Subcutaneous abdominal adipose tissue (tissue), 5 donors: ENCODE results near the gene ARHGEF25.
"Not testable (repeated sequence)": the region's sequence is repeated elsewhere in the genome, so short reads cannot be mapped to it uniquely, and the experiment has no call there.

Experiments used
- H3K27ac ChIP-seq: one replicate; pipeline ENCODE4 v1.7.0; 2013; ENCODE audit warnings: low read depth, mild to moderate bottlenecking, inconsistent platforms, low read length, moderate library complexity
- H3K27me3 ChIP-seq, 5 donors: one replicate each; pipeline ENCODE4 v1.7.0; 2013; ENCODE audit warnings: low read length in 5 of 5, inconsistent platforms in 1 of 5; ENCODE audit not compliant: control insufficient read depth in 5 of 5, insufficient read depth in 4 of 5
- H3K36me3 ChIP-seq, 5 donors: one replicate each; pipeline ENCODE4 v1.7.0; 2013; ENCODE audit warnings: low read length in 5 of 5; ENCODE audit not compliant: control insufficient read depth in 5 of 5, insufficient read depth in 5 of 5
- H3K4me1 ChIP-seq, 5 donors: one replicate each; pipeline ENCODE4 v1.7.0; 2013; ENCODE audit warnings: low read length in 5 of 5, mild to moderate bottlenecking in 3 of 5, moderate library complexity in 1 of 5; ENCODE audit not compliant: control insufficient read depth in 5 of 5, insufficient read depth in 5 of 5
- H3K4me3 ChIP-seq, 5 donors: one replicate each; pipeline ENCODE4 v1.7.0; 2013; ENCODE audit warnings: low read length in 5 of 5, low read depth in 1 of 5
- H3K9ac ChIP-seq, 5 donors: one replicate each; pipeline ENCODE4 v1.7.0; 2013; ENCODE audit warnings: low read length in 5 of 5, mild to moderate bottlenecking in 4 of 5, moderate library complexity in 3 of 5
- H3K9me3 ChIP-seq, 5 donors: one replicate each; pipeline ENCODE4 v1.7.0; 2013; ENCODE audit warnings: low read length in 5 of 5; ENCODE audit not compliant: control insufficient read depth in 5 of 5
- donor health status: healthy.
- donor health status: healthy.
- donor health status: healthy.
- donor health status: healthy.
- donor health status: healthy.

The ARHGEF25 gene

GRCh38 chr12:57584690-57585089 lies 26.5 kb upstream of the ARHGEF25 start:
- Histone ChIP-seq H3K9me3 (no peaks in the 10 kb centered on the region), H3K9ac (no peak overlapping the region), H3K36me3 (no peaks in the 10 kb centered on the region), H3K27ac (no peak overlapping the region), H3K4me1 (no peaks in the 10 kb centered on the region), H3K27me3 (peaks cover 0 to 12% (median 6%) of the 10 kb centered on the region in 5 donors), H3K4me3 (no peak overlapping the region)

- Histone ChIP-seq H3K27me3 (peaks cover 0 to 12% (median 6%) of the 10 kb centered on the region in 5 donors), H3K9me3 (no peaks in the 10 kb centered on the region), H3K4me1 (no peaks in the 10 kb centered on the region), H3K27ac (no peak overlapping the region), H3K9ac (no peak overlapping the region), H3K36me3 (no peaks in the 10 kb centered on the region), H3K4me3 (no peak overlapping the region)
Observed at GRCh38 chr12:57585156-57585555, 26.1 kb upstream of the ARHGEF25 start.

GRCh38 chr12:57586128-57586527 lies 25.1 kb upstream of the ARHGEF25 start:
- no peak overlapping the region for H3K9ac ChIP-seq
- H3K4me3 ChIP-seq = no peak overlapping the region
- H3K27ac ChIP-seq = no peak overlapping the region
- peaks cover 2 to 8% (median 8%) of the 10 kb centered on the region in 5 donors for H3K4me1 ChIP-seq
- H3K27me3 ChIP-seq = peaks cover 0 to 10% (median 6%) of the 10 kb centered on the region in 5 donors
- H3K9me3 ChIP-seq = no peaks in the 10 kb centered on the region
- H3K36me3 ChIP-seq = no peaks in the 10 kb centered on the region

GRCh38 chr12:57586832-57587429 lies 24.3 kb upstream of the ARHGEF25 start:
- Histone ChIP-seq H3K27ac (no peak overlapping the region), H3K9ac (no peak overlapping the region), H3K27me3 (peaks cover 0 to 10% (median 3%) of the 10 kb centered on the region in 5 donors), H3K9me3 (no peaks in the 10 kb centered on the region), H3K36me3 (no peaks in the 10 kb centered on the region), H3K4me3 (no peak overlapping the region), H3K4me1 (peaks cover 2 to 16% (median 16%) of the 10 kb centered on the region in 5 donors)

GRCh38 chr12:57588951-57589610 lies 22.2 kb upstream of the ARHGEF25 start:
- peaks cover 2 to 18% (median 17%) of the 10 kb centered on the region in 5 donors for H3K4me1 ChIP-seq
- H3K27me3 ChIP-seq, H3K9ac ChIP-seq, H3K36me3 ChIP-seq, H3K9me3 ChIP-seq, H3K4me3 ChIP-seq, H3K27ac ChIP-seq: not testable (repeated sequence)

- H3K9me3 ChIP-seq = no peaks in the 10 kb centered on the region
- H3K27ac ChIP-seq = no peak overlapping the region
- peaks cover 0 to 6% (median 3%) of the 10 kb centered on the region in 5 donors for H3K27me3 ChIP-seq
- peak overlapping the region; percentile 65 to 92 (median 85) for H3K4me3 ChIP-seq
- H3K4me1 ChIP-seq = peaks cover 2 to 18% (median 17%) of the 10 kb centered on the region in 5 donors
- H3K36me3 ChIP-seq = peaks cover 0 to under 1% (median 0%) of the 10 kb centered on the region in 5 donors
- peak overlapping the region in 4 of 5 donors; percentile 37 to 87 (median 76) for H3K9ac ChIP-seq
Observed at GRCh38 chr12:57590479-57590863, 20.8 kb upstream of the ARHGEF25 start.

GRCh38 chr12:57590864-57591781 lies 20.1 kb upstream of the ARHGEF25 start, which contains the start of gene PIP4K2C:
Gene PIP4K2C (plus strand): TSS chr12:57591192. CDS start chr12:57591290, 98 bp downstream.
- peaks cover 0 to 7% (median 4%) of the 10 kb centered on the region in 5 donors for H3K36me3 ChIP-seq
- peak within 1 kb of the TSS in 4 of 5 donors; percentile 37 to 87 (median 76) for H3K9ac ChIP-seq
- peak within 1 kb of the TSS; percentile 74 to 92 (median 85) for H3K4me3 ChIP-seq
- H3K9me3 ChIP-seq = no peaks in the 10 kb centered on the region
- no peak within 1 kb of the TSS for H3K27ac ChIP-seq
- H3K4me1 ChIP-seq = peaks cover 2 to 18% (median 17%) of the 10 kb centered on the region in 5 donors
- H3K27me3 ChIP-seq = peaks cover 0 to 6% (median 2%) of the 10 kb centered on the region in 5 donors

GRCh38 chr12:57591782-57592325 lies 19.4 kb upstream of the ARHGEF25 start:
- Histone ChIP-seq H3K4me1 (peaks cover 2 to 18% (median 17%) of the 10 kb centered on the region in 5 donors), H3K4me3 (peak overlapping the region; percentile 74 to 92 (median 85)), H3K27me3 (peaks cover 0 to 6% (median 2%) of the 10 kb centered on the region in 5 donors), H3K27ac (no peak overlapping the region), H3K9me3 (no peaks in the 10 kb centered on the region), H3K9ac (peak overlapping the region in 4 of 5 donors; percentile 37 to 87 (median 76)), H3K36me3 (peaks cover 0 to 10% (median 4%) of the 10 kb centered on the region in 5 donors)

- H3K36me3 ChIP-seq = peaks cover 0 to 12% (median 5%) of the 10 kb centered on the region in 5 donors
- H3K9me3 ChIP-seq = no peaks in the 10 kb centered on the region
- H3K4me3 ChIP-seq = no peak overlapping the region
- H3K9ac ChIP-seq = peak overlapping the region in 1 of 5 donors; percentile 41
- H3K27me3 ChIP-seq = peaks cover 0 to 6% (median 2%) of the 10 kb centered on the region in 5 donors
- peaks cover 2 to 18% (median 17%) of the 10 kb centered on the region in 5 donors for H3K4me1 ChIP-seq
- no peak overlapping the region for H3K27ac ChIP-seq
Observed at GRCh38 chr12:57592551-57593165, 18.6 kb upstream of the ARHGEF25 start.
